Measurements from ENCODE around the gene ADCY3.

- TF ChIP-seq TRIM22 (IDR thresholded peaks at IDR 0.05) (no peak), RBM39 (IDR thresholded peaks at IDR 0.05; ENCODE audit: low read depth, low read length, poor library complexity, severe bottlenecking) (no peak), ZNF274 (CRISPR knock-in tag; IDR thresholded peaks at IDR 0.05) (no peak), SIX1 (CRISPR knock-in tag; IDR thresholded peaks at IDR 0.05; ENCODE audit: borderline replicate concordance) (no peak), FOXA1 (IDR thresholded peaks at IDR 0.05) (no peak), FOXA1 (CRISPR knock-in tag; IDR thresholded peaks at IDR 0.05) (no peak), MAFF (IDR thresholded peaks at IDR 0.05; ENCODE audit: low read depth, low read length) (no peak), PATZ1 (CRISPR knock-in tag; IDR thresholded peaks at IDR 0.05) (no peak), ZFP36L1 (CRISPR knock-in tag; IDR thresholded peaks at IDR 0.05) (no peak), IKZF4 (CRISPR knock-in tag; IDR thresholded peaks at IDR 0.05; ENCODE audit: borderline replicate concordance, low read depth, not compliant biosample characterization) (no peak), ZFP36 (IDR thresholded peaks at IDR 0.05; ENCODE audit: borderline replicate concordance, low read depth, low read length, partially characterized antibody) (no peak), ZEB1 (IDR thresholded peaks at IDR 0.05; ENCODE audit: insufficient replicate concordance, low read depth) (no peak), HNF4G (IDR thresholded peaks at IDR 0.05; ENCODE audit: borderline replicate concordance, low read depth, low read length) (no peak), HNF4G (CRISPR knock-in tag; IDR thresholded peaks at IDR 0.05; ENCODE audit: borderline replicate concordance, low read depth) (no peak)
Measured at GRCh38 chr2:24873619-24874018, 46.4 kb downstream of the ADCY3 start.

Measured in HepG2 (cell line).